Measurements from ENCODE around the gene RAI2.

Gene RAI2

GRCh38 chrX:17788956-17789562 lies 72.0 kb downstream of the RAI2 start (continued):
- no peak for TF ChIP-seq BCL6B (tag by site-specific recombination; IDR thresholded peaks at IDR 0.05)
- TF ChIP-seq TRIM28 (IDR thresholded peaks at IDR 0.05; ENCODE audit: borderline replicate concordance, low read length) = no peak
- TF ChIP-seq KLF17 (tag by site-specific recombination; IDR thresholded peaks at IDR 0.05) = no peak
- no peak for TF ChIP-seq ZNF792 (tag by site-specific recombination; IDR thresholded peaks at IDR 0.05)
- no peak for TF ChIP-seq ZNF621 (tag by site-specific recombination; IDR thresholded peaks at IDR 0.05)
- TF ChIP-seq GLI2 (tag by site-specific recombination; IDR thresholded peaks at IDR 0.05; ENCODE audit: borderline replicate concordance, low read depth) = no peak
- TF ChIP-seq ZFP37 (tag by site-specific recombination; IDR thresholded peaks at IDR 0.05) = no peak
- no peak for TF ChIP-seq ZNF548 (tag by site-specific recombination; IDR thresholded peaks at IDR 0.05)
- no peak for TF ChIP-seq YY1 (tag by site-specific recombination; IDR thresholded peaks at IDR 0.05)
- no peak for TF ChIP-seq ZSCAN30 (tag by site-specific recombination; IDR thresholded peaks at IDR 0.05)
- TF ChIP-seq ZXDB (tag by site-specific recombination; IDR thresholded peaks at IDR 0.05) = no peak
- no peak for TF ChIP-seq KLF16 (tag by site-specific recombination; IDR thresholded peaks at IDR 0.05)
- TF ChIP-seq ZNF184 (tag by site-specific recombination; IDR thresholded peaks at IDR 0.05) = no peak

- Histone ChIP-seq H3K9me3 (ENCODE audit: control insufficient read depth, insufficient read depth, low read depth, low read length) (no peaks in the 10 kb centered on the region), H3K4me3 (ENCODE audit: low read depth, low read length) (no peak overlapping the region), H3K36me3 (ENCODE audit: control insufficient read depth in 2 of 2, insufficient read depth in 1 of 2, low read length in 2 of 2) (no peaks in the 10 kb centered on the region), H3K27ac (ENCODE audit: extremely low read depth, low read depth, low read length) (no peak overlapping the region), H3K4me1 (ENCODE audit: control insufficient read depth, insufficient read depth, low read length) (no peaks in the 10 kb centered on the region)
- ChIA-PET CTCF (interaction anchor here (0.6 to 3.0 kb wide), 33 partner anchors 8 to 702 kb away, joined by 3 to 9 read pairs (median 3); no protein-coding TSS in a partner anchor), POLR2A (no interaction called here)
- peak; percentile 51 for TF ChIP-seq ZFHX2 (tag by site-specific recombination; conservative IDR thresholded peaks at IDR 0.05)
- no peak for TF ChIP-seq ZBTB48 (tag by site-specific recombination; IDR thresholded peaks at IDR 0.05)
- TF ChIP-seq EGR2 (tag by site-specific recombination; IDR thresholded peaks at IDR 0.05; ENCODE audit: low read depth) = 0 out of 2 replicates have a peak, but pooled peaks have one; percentile 23
- TF ChIP-seq PATZ1 (tag by site-specific recombination; IDR thresholded peaks at IDR 0.05) = peak; percentile 20; the same call in 1 of the 2 replicates
- TF ChIP-seq BCL11B (tag by site-specific recombination; IDR thresholded peaks at IDR 0.05; ENCODE audit: low read depth) = no peak
- TF ChIP-seq ZNF560 (tag by site-specific recombination; IDR thresholded peaks at IDR 0.05; ENCODE audit: borderline replicate concordance) = no peak
- peak; percentile 65; the same call in 1 of the 2 replicates for TF ChIP-seq ZNF660 (tag by site-specific recombination; IDR thresholded peaks at IDR 0.05)
- 0 out of 2 replicates have a peak, but pooled peaks have one; percentile 11 for TF ChIP-seq PRDM4 (tag by site-specific recombination; IDR thresholded peaks at IDR 0.05)
- peak; percentile 81 for TF ChIP-seq ZNF654 (tag by site-specific recombination; IDR thresholded peaks at IDR 0.05; ENCODE audit: low read depth)
- TF ChIP-seq PRDM10 (tag by site-specific recombination; IDR thresholded peaks at IDR 0.05) = peak; percentile 92
- no peak for TF ChIP-seq ZNF629 (tag by site-specific recombination; IDR thresholded peaks at IDR 0.05)
- TF ChIP-seq ZNF2 (tag by site-specific recombination; IDR thresholded peaks at IDR 0.05) = 0 out of 2 replicates have a peak, but pooled peaks have one; percentile 39
- no peak for TF ChIP-seq ZNF704 (tag by site-specific recombination; IDR thresholded peaks at IDR 0.05)
These were observed 72.7 kb downstream of the RAI2 start for GRCh38 chrX:17788439-17788838.

Measured in HEK293 (cell line).